Hepatocyte (in vitro differentiated cells): ENCODE results near the gene ST3GAL4.

ENCODE experiments used
- CTCF ChIP-seq: fragments of 200-600 bp; sonication (generic); IDR thresholded peaks from 2 replicates; pipeline ENCODE4 v1.5.1; 2016; ENCODE audit warnings: antibody characterized with exemption, mild to moderate bottlenecking; ENCODE audit not compliant: poor library complexity
- EZH2 ChIP-seq: fragments of 200-600 bp; sonication (generic); IDR thresholded peaks from 2 replicates; pipeline ENCODE4 v1.6.1; 2016; ENCODE audit warnings: antibody characterized with exemption, mild to moderate bottlenecking, borderline replicate concordance
- EZH2phosphoT487 ChIP-seq: fragments of 200-600 bp; sonication (generic); IDR thresholded peaks from one replicate; pipeline ENCODE4 v1.6.1; 2018; ENCODE audit warnings: antibody characterized with exemption, mild to moderate bottlenecking, low read depth, moderate library complexity; ENCODE audit not compliant: unreplicated experiment, severe bottlenecking

GRCh38 chr11:126396965-126397364, 41.5 kb downstream of the ST3GAL4 start:
- no peak for TF ChIP-seq CTCF
- no peak for TF ChIP-seq EZH2
- no peak for TF ChIP-seq EZH2phosphoT487
